Vagina (tissue), 2 donors: ENCODE measurements around the gene KCNJ4.
"Not testable (repeated sequence)": the region's sequence is repeated elsewhere in the genome, so short reads cannot be mapped to it uniquely, and the experiment has no call there.

Experiments used
- CTCF ChIP-seq, 3 experiments: fragments of 450-650 bp in 2 of 3; fragments of 200-600 bp in 1 of 3; sonication (generic) in 1 of 3; IDR thresholded peaks; one replicate each; pipeline ENCODE4 v1.5.1; 2017 to 2019; ENCODE audit warnings: antibody characterized with exemption in 3 of 3, mild to moderate bottlenecking in 2 of 3, moderate library complexity in 2 of 3
- POLR2A ChIP-seq, 2 donors: fragments of 450-650 bp; IDR thresholded peaks; one replicate each; pipeline ENCODE4 v1.6.1; 2017; ENCODE audit warnings: antibody characterized with exemption in 2 of 2, mild to moderate bottlenecking in 2 of 2, moderate library complexity in 2 of 2
- POLR2AphosphoS5 ChIP-seq, 2 donors: sonication (generic); formaldehyde crosslinking; IDR thresholded peaks; one replicate each; pipeline ENCODE4 v1.9.0; 2017; ENCODE audit warnings: antibody characterized with exemption in 2 of 2, mild to moderate bottlenecking in 2 of 2, low read depth in 1 of 2; ENCODE audit not compliant: insufficient read depth in 1 of 2

DNA sequence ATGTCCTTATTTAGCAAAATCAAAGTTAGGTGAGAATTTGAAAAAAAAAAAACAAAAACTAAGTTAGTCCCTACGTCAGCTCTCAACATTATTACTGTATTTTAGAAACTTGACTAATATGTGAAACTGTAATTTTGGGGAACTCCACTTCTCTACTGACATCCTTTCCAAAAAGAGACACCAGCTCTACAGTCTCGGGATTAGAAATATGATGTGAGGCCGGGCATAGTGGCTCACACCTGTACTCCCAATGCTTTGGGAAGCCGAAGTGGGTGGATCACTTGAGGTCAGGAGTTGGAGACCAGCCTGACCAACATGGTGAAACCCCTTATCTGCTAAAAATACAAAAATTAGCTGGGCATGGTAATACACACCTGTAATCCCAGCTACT is 65.6 kb downstream of the KCNJ4 start:
- TF ChIP-seq CTCF (IDR thresholded peaks at IDR 0.05); POLR2A (IDR thresholded peaks at IDR 0.05); POLR2AphosphoS5 (IDR thresholded peaks at IDR 0.05; ENCODE audit: insufficient read depth in 1 of 2, low read depth in 1 of 2): not testable (repeated sequence)
